TTC549 (cell line): ENCODE data around the gene PRLR.
"Not testable (repeated sequence)": the region's sequence is repeated elsewhere in the genome, so short reads cannot be mapped to it uniquely, and the experiment has no call there.

Experiments
- FAIRE-seq: peaks from 2 replicates; lab custom pipeline; 2012; peaks lifted over from hg19 to GRCh38; lab: Jason Lieb, UNC

The PRLR gene

DNA sequence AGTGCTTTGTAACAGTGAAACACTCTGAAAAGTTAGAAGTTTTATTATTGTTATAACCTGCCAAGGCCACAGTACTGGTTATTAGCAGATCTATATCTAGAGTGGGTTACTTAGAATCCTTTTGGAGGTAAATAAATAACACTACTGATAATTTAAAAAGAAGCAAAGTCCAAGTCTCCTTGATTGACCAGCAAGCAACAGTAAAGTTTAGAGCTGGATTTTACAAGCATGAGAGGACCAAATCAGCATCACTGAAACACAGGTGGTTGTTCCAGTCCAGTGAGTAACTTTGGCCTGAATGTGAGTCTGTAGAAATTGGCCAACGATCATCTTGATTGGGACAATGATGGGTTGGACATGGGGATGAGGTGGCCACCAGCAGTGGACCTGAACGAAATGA, 105.4 kb downstream of the PRLR start:
- no peak for FAIRE-seq

DNA sequence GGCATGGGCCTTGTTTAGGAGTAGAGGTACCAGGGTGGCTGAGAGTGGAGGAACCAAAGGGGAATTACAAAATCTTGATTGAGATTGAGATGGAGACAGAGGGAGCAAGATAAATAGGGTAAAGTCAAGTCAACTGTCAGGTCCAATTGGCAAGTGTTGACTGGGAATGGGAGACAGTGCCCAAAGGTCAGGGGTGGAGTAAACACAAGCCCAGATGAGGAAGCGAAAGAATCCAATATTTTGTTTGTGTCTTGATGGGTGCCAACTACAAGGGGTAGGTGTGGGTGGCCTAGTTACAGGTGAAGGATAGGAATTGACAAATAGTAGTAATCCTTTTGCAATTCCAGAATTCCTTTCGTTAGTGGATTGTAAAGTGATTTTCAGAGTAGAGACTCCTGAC, 107.5 kb downstream of the PRLR start:
- FAIRE-seq, result no peak

GRCh38 chr5:35120715-35121114, 109.6 kb downstream of the PRLR start:
- no peak for FAIRE-seq

DNA sequence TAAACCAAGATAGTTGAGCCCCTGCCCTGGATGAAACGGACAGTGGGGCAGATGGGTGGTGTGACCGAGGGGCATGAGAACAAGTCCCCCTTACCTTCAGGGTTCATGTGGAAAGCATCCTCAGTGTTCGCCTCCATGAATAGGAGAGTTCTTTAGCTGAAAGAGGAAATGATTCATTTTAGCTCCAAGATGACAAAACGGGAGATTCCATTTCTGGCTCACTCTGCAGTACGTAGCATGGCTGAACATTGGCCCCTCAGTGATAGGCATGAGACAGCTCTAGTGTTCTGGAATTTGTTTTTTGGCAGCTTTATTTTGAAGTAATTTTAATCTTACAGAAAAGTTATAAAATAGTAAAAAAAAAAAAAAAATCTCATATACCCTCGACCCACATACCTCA, 112.3 kb downstream of the PRLR start:
- no peak for FAIRE-seq

GRCh38 chr5:35115920-35116319, 114.4 kb downstream of the PRLR start:
- no peak for FAIRE-seq

DNA sequence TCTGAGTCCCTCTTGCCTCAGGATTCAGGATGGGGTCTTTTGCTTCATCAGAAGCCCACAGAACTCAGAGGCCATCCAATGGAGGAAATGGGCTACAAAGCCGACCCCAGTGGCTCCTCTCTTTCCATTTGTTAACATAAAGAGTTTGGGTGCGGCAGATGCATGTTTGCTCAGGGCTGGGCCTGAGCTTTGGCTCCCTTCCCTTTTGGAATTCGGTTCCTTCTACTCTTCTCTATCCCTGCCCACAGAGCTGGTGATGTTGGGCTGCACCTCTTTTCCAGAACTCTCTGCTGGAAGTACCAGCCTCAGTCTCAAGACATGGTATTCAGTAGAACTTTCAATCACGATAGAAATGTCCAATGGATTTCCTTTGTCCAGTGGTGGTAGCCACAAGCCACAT, 115.6 kb downstream of the PRLR start:
- FAIRE-seq, result no peak

DNA sequence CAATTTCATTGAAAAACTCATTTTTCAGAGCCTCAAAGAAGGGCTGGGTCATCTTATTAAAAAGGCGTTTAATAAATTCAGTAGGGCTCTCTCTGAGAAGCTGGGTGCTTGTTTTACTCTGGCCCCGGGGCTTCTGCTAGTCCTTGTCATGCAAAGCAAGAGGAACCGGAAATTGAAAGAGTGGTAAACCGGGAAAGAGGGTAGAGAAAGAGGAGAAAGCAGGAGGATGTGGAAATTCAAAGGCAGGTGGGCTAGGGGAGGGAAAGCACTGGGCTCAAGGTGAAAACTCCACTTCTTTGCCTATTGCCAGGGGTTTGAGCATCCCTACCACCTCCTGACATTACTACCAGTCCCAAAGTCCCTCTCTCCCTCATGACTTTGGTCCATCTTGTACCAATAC, 118.0 kb downstream of the PRLR start:
- FAIRE-seq, result no peak

- not testable (repeated sequence) for FAIRE-seq
These were observed 125.7 kb downstream of the PRLR start for GRCh38 chr5:35104550-35104949.

DNA sequence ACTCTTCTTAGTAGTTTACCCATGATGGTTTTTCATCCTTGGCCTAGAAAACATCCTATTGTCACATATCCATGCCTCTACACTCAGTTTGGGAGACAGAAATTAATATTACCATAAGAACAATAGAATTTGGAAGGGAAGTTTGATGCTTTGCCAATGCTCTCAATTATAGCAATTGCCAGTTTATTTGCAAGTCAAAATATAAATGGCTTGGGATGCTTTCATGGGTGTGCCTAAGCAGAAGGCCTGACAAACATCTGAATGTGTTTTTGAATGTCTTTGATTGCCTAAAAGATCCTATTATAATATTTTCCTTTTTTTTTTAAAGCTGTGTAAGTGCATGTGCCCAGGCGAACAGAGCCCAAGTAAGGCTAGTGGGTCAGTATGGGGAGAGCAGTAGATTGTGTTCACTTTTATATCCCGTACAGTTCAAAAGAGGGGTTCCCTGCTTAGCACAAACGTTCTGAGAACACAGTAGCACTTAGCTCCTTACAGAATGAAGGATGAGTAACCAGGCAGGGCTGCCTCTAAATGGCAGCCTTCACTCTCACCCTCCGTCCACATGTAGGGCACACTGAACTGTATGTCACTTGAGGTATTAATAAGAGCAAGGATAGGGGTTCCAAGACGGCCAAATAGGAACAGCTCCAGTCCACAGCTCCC, 126.5 kb downstream of the PRLR start:
- FAIRE-seq, result no peak

DNA sequence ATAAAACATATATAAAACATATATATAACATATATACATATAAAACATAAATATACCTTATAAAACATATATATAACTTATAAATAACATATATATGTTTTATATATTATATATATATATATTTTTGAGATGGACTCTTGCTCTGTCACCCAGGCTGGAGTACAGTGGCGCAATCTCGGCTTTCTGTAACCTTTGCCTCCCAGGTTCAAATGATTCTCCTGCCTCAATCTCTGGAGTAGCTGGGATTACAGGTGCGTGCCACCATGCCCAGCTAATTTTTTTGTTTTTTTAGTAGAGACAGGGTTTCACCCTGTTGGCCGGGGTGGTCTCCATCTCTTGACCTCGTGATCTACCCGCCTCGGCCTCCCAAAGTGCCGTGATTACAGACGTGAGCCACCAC, 128.6 kb downstream of the PRLR start:
- not testable (repeated sequence) for FAIRE-seq

- FAIRE-seq, result no peak
These were observed 129.3 kb downstream of the PRLR start for GRCh38 chr5:35101016-35101415.

DNA sequence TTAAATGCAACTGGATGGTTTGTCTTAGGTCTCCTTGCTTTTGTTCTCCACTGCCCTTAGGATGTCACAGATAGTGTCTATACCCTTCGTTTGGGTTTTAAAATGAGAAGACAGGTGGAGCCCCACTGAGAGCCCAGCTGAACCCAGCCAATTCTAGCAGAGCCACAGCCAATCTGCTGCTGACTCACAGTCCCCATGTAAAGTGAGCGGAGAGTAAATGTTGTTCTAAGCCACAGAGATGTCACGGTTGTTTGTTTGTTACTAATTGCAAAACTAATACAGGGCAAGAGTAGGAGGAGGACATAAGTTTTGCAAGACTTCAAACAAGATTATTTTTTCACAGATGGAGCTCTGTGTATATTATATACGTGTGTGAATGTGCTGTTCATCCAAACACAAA, 132.1 kb downstream of the PRLR start:
- FAIRE-seq, result no peak

GRCh38 chr5:35096932-35097331, 133.4 kb downstream of the PRLR start:
- no peak for FAIRE-seq

GRCh38 chr5:35096216-35096615, 134.1 kb downstream of the PRLR start:
- no peak for FAIRE-seq

GRCh38 chr5:35095366-35095765, 134.9 kb downstream of the PRLR start:
- FAIRE-seq, result no peak

DNA sequence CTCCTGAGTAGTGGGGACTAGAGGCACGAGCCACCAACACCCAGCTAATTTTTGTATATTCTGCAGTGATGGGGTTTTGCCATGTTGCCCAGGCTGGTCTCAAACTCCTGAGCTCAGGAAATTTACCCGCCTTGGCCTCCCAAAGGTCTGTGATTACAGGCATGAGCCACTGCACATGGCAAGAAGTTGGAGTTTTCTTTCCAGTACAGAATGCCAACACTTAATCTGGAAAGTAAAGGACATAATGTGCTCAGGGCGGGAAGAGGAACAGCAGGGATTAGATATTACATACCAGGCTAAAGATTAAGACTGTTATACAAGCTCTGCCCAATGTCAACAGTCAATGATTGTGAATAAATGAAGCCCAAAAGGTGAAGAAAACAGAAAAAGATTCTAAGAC, 135.3 kb downstream of the PRLR start:
- FAIRE-seq, result no peak

DNA sequence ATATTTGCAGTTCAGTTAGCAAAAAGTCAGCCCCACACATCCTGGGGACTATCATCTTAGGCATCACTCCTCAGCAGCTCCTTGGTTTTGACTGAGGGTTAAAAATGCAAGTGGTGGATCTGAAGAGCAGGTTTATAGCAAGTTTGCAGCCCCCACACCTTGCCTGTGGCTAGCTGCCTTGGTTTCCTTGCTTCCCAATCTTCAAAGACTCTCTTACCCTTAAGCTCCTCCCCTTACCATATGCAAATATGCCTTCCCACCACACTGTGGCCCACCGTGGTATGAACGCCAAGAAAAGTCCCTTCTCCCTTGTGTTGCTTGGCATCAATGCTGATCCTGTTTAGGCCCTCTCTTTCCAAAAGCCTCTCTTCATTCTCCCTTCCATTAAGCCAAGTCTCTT, 137.6 kb downstream of the PRLR start:
- no peak for FAIRE-seq

DNA sequence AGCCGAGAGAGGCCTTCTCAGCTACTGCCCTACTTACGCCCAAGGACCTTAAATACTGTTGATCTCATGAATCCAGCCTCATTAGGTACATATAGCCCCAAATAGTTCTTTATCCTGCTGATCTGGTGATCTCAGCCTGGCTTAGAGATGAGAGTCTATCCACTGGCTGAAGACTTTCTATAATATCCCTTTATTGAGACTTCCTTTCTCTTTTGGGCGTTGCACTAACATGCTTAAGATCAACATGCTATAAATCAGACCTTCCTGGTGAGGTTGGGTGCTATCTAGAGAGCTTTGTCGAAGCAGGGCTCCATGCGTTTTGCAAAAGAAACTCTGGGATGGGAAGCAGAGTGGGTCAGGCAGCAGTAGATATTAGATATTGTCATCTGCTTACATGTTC, 138.6 kb downstream of the PRLR start:
- FAIRE-seq, result no peak

DNA sequence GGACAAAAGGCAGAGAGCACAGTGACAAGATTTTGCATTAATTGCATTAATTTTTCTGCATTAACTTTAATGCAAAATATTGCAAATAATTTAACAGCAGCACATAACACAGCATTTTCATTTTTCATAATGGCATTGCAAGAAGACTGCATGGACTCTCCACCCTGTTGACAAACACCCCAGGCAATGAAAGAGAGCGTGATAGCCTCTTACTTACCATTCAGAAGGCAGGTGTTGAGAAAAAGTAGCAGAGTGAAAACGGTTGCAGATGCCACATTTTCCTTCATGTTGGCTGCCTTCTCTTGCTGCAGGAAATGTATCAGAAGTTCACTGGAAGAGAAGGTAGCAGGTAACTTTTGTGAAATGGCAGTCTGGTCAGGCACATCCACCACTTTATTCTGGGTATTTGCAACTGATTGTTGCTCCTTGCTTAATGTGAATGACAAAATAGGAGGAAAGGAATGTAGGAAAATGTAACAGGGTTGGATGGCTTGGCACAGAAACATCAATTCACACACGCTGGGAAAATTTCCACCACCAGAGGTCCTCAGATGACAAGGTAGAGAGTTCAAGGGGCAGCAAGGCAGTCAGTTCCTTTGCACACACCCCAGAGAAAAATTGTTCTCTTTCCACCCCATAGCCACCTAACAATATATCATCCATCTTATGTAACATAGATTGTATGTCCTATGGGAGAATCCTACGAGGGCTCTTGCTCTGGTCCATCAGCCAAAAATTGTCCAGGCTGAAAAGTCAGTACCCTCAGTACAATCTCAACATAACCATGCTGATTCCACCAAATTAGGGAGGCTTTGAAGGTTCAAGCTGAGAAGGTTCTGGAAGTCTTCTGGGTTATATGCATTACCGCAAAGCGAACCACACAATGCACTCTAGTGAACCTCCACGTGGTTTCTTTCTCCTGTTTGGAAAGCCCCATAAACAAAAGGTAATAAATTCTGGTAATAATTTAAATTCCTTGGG, 140.7 kb downstream of the PRLR start:
- no peak for FAIRE-seq

GRCh38 chr5:35087991-35088390, 142.3 kb downstream of the PRLR start:
- FAIRE-seq, result no peak

- no peak for FAIRE-seq
These were observed 147.1 kb downstream of the PRLR start for GRCh38 chr5:35083150-35083549.

- FAIRE-seq, result no peak
These were observed 147.8 kb downstream of the PRLR start for GRCh38 chr5:35082530-35082929.

DNA sequence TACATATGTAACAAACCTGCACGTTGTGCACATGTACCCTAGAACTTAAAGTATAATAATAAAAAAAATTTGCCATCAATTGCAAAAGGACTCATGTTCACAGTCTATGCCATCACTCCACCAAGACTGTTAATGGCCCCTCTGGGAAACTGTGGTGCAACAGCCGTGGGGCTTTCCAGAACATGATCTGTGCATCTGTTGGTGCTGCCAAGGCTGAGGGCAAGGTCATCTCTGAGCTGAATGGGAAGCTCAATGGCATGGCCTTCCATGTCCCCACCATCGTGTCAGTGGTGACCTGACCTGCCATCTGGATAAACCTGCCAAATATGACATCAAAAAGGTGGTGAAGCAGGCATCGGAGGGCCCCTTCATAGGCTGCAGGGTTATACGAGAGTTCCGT, 149.2 kb downstream of the PRLR start:
- no peak for FAIRE-seq

GRCh38 chr5:35073160-35073559, 157.1 kb downstream of the PRLR start:
- no peak for FAIRE-seq
